Activated naive CD8-positive, alpha-beta T cell treated with anti-CD3 and anti-CD28 coated beads, Interleukin-2, amount 50 U/mL, for 24 hours (primary cell): Measurements from ENCODE around the gene DGKZ.
"Not testable (repeated sequence)": the region's sequence is repeated elsewhere in the genome, so short reads cannot be mapped to it uniquely, and the experiment has no call there.

ENCODE experiments used
- ATAC-seq: fragments of 150-1000 bp; cut with Tn5 transposase; one replicate; pipeline ENCODE4 v1.10.0; 2021
- DNase-seq: peaks from one replicate; pipeline ENCODE4 v3.0.0; 2021
- H3K27ac Mint-ChIP-seq: one replicate; pipeline ENCODE4 v1.8.0; 2021; ENCODE audit warnings: mild to moderate bottlenecking, mixed read lengths
- H3K27me3 Mint-ChIP-seq: one replicate; pipeline ENCODE4 v1.8.0; 2021; ENCODE audit warnings: mixed read lengths
- H3K36me3 Mint-ChIP-seq: one replicate; pipeline ENCODE4 v1.8.0; 2021; ENCODE audit warnings: low read depth, mixed read lengths
- H3K4me1 Mint-ChIP-seq: one replicate; pipeline ENCODE4 v1.8.0; 2021; ENCODE audit warnings: mixed read lengths
- H3K4me3 Mint-ChIP-seq: one replicate; pipeline ENCODE4 v1.8.0; 2021; ENCODE audit warnings: mild to moderate bottlenecking, moderate library complexity, mixed read lengths
- H3K9me3 Mint-ChIP-seq: one replicate; pipeline ENCODE4 v1.8.0; 2021; ENCODE audit warnings: mixed read lengths

Gene DGKZ, protein sequence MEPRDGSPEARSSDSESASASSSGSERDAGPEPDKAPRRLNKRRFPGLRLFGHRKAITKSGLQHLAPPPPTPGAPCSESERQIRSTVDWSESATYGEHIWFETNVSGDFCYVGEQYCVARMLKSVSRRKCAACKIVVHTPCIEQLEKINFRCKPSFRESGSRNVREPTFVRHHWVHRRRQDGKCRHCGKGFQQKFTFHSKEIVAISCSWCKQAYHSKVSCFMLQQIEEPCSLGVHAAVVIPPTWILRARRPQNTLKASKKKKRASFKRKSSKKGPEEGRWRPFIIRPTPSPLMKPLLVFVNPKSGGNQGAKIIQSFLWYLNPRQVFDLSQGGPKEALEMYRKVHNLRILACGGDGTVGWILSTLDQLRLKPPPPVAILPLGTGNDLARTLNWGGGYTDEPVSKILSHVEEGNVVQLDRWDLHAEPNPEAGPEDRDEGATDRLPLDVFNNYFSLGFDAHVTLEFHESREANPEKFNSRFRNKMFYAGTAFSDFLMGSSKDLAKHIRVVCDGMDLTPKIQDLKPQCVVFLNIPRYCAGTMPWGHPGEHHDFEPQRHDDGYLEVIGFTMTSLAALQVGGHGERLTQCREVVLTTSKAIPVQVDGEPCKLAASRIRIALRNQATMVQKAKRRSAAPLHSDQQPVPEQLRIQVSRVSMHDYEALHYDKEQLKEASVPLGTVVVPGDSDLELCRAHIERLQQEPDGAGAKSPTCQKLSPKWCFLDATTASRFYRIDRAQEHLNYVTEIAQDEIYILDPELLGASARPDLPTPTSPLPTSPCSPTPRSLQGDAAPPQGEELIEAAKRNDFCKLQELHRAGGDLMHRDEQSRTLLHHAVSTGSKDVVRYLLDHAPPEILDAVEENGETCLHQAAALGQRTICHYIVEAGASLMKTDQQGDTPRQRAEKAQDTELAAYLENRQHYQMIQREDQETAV

DNA sequence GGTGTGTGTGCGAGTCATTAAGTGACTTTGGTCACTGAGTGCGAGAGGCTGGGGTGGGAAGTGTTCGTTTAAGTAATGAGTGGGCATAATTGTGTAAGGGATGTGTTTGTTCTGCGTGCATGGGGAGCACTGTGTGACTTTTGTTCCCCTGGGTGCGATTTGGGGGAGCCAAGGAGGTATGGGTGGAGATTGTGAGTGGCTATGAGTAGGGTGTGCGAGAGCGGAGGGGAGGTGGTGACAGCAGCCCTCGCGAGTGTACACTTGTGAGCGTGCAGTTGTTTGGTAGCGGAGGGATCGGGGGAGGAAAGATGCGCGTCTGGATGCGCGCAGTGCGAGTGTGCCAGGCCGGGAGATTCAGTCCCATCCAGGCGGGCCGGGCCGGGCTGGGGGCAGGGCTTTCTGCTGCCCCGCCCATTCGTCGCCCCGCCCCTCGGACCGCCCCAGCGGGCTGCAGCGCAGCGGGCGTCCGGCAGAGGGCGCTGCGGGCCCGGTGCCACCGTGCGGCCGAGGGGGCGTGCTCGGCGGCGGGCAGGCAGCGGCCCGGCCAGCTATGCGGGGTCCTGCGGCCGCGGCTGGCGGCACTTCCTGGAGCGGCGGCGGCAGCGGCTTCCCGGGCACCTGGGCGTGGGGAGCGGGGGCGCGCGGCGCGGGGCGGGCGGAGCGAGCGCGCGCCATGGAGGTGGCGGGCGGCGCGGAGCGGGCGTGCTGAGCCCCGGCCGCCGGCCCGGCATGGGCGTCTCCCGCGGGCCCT is at the start of gene DGKZ:
DGKZ (plus strand) TSS at position 578 of the 751 bp plus-strand sequence. CDS start 197 bp downstream, outside the sequence.
- DNase-seq (peak; percentile 90), ATAC-seq (peak; percentile 56)
- H3K4me1 Mint-ChIP-seq, result peaks cover 81% of the 10 kb centered on the region
- H3K4me3 Mint-ChIP-seq, result peak within 1 kb of the TSS; percentile 89
- peaks cover 2% of the 10 kb centered on the region for H3K27me3 Mint-ChIP-seq
- H3K36me3 Mint-ChIP-seq, result peaks cover 3% of the 10 kb centered on the region
- H3K9me3 Mint-ChIP-seq, result no peaks in the 10 kb centered on the region
- peak within 1 kb of the TSS; percentile 93 for H3K27ac Mint-ChIP-seq

DNA sequence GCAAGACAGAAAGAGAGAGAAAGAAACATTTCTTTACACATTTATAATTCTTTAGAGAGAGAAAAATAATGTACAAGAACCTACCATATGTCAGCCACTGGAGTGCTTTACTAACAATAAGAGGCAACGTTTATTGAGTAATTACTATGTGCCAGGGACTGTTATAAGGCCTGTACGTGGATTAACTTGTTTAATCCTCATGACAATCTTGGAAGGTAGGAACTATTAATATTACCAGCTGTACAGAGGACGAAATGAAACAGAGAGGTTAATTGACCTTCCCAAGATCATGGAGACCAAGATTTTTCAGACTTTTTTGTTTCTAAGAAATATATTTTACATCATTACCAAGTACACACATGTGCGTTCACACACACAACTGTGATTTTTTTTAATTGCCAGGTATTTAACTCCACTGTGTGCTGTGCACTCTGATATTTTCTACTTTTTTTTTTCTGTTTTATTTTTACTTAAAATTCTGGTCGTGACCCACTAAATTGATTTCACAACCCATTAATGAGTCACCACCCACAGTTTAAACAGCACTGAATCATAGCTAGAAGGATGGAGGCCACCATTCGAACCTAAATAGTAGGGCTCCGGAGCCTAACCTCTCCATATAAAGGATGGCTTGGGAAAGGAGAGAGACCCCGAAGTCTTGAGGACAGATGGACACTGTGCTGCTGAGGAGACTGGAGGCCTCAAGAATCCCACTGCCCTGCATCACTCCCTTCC is 48.4 kb upstream of the DGKZ start:
- ATAC-seq, result no peak
- no peak for DNase-seq
- H3K4me1 Mint-ChIP-seq, result peaks cover 10% of the 10 kb centered on the region
- peaks cover 13% of the 10 kb centered on the region for H3K27me3 Mint-ChIP-seq
- no peak overlapping the region for H3K4me3 Mint-ChIP-seq
- H3K27ac Mint-ChIP-seq, result no peak overlapping the region
- no peaks in the 10 kb centered on the region for H3K36me3 Mint-ChIP-seq
- H3K9me3 Mint-ChIP-seq, result no peaks in the 10 kb centered on the region

- H3K27me3 Mint-ChIP-seq, result peaks cover 13% of the 10 kb centered on the region
- ATAC-seq (no peak), DNase-seq (no peak)
- H3K27ac Mint-ChIP-seq, result no peak overlapping the region
- H3K9me3 Mint-ChIP-seq, result no peaks in the 10 kb centered on the region
- no peaks in the 10 kb centered on the region for H3K36me3 Mint-ChIP-seq
- peaks cover 10% of the 10 kb centered on the region for H3K4me1 Mint-ChIP-seq
- no peak overlapping the region for H3K4me3 Mint-ChIP-seq
These were observed 47.8 kb upstream of the DGKZ start for GRCh38 chr11:46299451-46299961.

- Mint-ChIP-seq H3K4me3 (no peak overlapping the region), H3K9me3 (no peaks in the 10 kb centered on the region), H3K27me3 (peaks cover 13% of the 10 kb centered on the region), H3K27ac (no peak overlapping the region), H3K36me3 (no peaks in the 10 kb centered on the region), H3K4me1 (peaks cover 8% of the 10 kb centered on the region)
- DNase-seq (no peak), ATAC-seq (no peak)
These were observed 47.0 kb upstream of the DGKZ start for GRCh38 chr11:46300270-46300669.

DNA sequence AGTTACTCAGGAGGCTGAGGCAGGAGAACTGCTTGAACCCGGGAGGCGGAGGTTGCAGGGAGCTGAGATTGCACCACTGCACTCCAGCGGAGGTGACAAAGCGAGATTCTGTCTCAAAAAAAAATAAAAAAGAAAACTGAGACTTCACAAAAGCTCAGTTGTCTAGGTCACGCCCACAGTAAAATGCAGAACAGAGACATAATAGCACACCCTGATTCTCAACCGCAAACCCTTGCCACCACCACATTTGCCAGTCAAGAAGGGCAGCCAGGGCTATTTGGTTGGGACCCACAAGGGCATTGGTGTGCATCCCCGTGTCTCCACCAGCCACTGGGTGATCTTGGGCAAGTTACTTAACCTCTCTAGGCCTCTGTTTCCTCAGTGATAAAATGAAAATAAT is 44.4 kb upstream of the DGKZ start:
- Mint-ChIP-seq H3K4me3 (no peak overlapping the region), H3K4me1 (no peaks in the 10 kb centered on the region), H3K27ac (no peak overlapping the region), H3K9me3 (no peaks in the 10 kb centered on the region), H3K27me3 (no peaks in the 10 kb centered on the region), H3K36me3 (no peaks in the 10 kb centered on the region)
- no peak for DNase-seq
- no peak for ATAC-seq

DNA sequence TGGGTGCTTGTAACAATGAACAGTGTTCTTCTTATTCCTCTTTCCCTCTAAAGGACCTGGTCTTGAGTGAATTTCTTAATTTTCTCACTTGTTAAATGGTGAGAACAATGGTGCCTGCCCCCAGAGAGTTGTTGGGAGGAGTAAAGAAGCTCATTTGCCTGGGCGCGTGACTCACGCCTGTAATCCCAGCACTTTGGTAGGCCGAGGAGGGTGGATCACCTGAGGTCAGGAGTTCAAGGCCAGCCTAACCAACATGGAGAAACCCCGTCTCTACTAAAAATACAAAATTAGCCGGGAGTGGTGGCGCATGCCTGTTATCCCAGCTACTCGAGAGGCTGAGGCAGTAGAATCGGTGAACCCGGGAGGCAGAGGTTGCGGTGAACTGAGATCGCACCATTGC is 43.2 kb upstream of the DGKZ start:
- DNase-seq, result not testable (repeated sequence)

DNA sequence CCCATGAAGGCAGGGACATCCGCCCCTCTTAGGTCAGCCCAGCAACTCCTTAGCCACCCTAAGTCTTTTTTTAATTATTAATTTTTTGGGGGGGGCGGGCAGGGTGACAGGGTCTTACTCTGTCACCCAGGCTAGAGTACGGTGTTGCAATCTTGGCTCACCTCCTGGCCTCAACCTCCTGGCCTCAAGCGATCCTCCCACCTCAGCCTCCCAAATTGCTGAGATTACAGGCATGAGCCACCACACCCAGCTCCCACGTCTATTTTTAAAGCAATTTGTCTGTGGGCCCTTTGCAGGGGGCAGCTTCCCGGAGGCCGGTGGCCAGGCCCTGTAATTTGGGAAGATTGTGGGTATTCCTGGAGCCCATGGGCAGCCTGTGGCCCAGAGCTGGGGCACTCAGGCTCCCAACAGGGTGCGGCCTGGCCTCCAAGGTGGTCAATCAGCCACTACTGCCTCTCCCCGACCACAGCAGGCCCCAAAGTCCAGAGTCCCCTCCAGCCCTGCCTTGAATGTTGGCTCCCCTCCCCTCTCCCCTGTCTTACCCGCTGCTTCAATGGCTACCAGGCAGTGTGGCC is 42.6 kb upstream of the DGKZ start:
- peaks cover 9% of the 10 kb centered on the region for H3K4me1 Mint-ChIP-seq
- no peak overlapping the region for H3K4me3 Mint-ChIP-seq
- H3K9me3 Mint-ChIP-seq, result no peaks in the 10 kb centered on the region
- H3K36me3 Mint-ChIP-seq, result no peaks in the 10 kb centered on the region
- H3K27me3 Mint-ChIP-seq, result no peaks in the 10 kb centered on the region
- ATAC-seq (no peak), DNase-seq (no peak)
- no peak overlapping the region for H3K27ac Mint-ChIP-seq

More for the DNA sequence above, 43.2 kb upstream of the DGKZ start:
- not testable (repeated sequence) for H3K27ac Mint-ChIP-seq, H3K36me3 Mint-ChIP-seq, H3K27me3 Mint-ChIP-seq, H3K4me1 Mint-ChIP-seq, H3K4me3 Mint-ChIP-seq, ATAC-seq, H3K9me3 Mint-ChIP-seq

DNA sequence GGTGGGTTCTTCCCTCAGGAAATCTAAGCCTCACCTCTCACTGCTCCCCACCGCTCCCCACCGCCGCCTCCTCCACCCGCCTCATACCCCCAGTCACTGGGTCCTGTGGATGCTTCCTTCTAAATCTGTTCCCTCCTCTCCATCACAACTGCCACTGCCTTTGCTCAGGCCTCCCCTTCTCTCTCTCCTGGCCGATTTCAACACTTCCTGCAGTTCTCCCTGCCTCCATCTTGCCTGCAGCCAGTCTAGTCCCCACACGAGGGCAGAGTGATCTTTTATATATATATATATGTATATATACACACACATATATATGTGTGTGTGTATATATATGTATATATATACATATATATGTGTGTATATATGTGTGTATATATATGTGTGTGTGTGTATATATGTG is 42.0 kb upstream of the DGKZ start:
- Mint-ChIP-seq H3K4me1 (peaks cover 9% of the 10 kb centered on the region), H3K9me3 (no peaks in the 10 kb centered on the region), H3K27me3 (no peaks in the 10 kb centered on the region), H3K27ac (no peak overlapping the region), H3K4me3 (no peak overlapping the region), H3K36me3 (no peaks in the 10 kb centered on the region)
- ATAC-seq, result no peak
- DNase-seq, result no peak

- Mint-ChIP-seq H3K4me3 (no peak overlapping the region), H3K4me1 (peaks cover 9% of the 10 kb centered on the region), H3K27ac (no peak overlapping the region), H3K27me3 (no peaks in the 10 kb centered on the region), H3K36me3 (no peaks in the 10 kb centered on the region), H3K9me3 (no peaks in the 10 kb centered on the region)
- no peak for DNase-seq
- ATAC-seq, result no peak
These were observed 40.9 kb upstream of the DGKZ start for GRCh38 chr11:46306296-46306853.

- Mint-ChIP-seq H3K4me3 (no peak overlapping the region), H3K4me1 (peaks cover 9% of the 10 kb centered on the region), H3K9me3 (no peaks in the 10 kb centered on the region), H3K27ac (no peak overlapping the region), H3K36me3 (no peaks in the 10 kb centered on the region), H3K27me3 (no peaks in the 10 kb centered on the region)
- DNase-seq (no peak), ATAC-seq (no peak)
These were observed 39.9 kb upstream of the DGKZ start for GRCh38 chr11:46307369-46307768.

DNA sequence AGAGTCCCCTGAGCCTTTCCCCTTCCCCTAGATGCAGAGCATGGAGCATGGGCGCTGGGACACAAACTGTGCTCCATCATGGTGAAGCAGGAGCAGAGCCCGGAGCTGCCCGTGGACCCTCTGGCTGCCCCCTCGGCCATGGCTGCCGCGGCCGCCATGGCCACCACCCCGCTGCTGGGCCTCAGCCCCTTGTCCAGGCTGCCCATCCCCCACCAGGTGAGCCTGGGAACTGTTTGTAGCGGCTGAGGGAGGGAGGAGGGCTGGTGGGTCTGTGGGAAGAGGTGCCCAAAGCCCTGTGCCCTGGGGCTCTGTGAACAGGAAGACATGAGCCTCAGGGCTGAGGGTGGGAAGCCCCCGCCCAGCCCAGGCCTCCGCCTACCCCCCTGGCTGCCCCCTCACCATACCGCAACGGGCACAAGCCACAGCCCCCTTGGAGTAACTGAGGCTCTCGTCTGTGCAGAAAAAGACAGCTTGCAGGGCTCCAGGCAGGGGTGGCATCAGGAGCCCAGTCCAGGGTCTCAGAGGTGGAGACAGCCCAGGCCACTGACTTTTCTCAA is 39.4 kb upstream of the DGKZ start:
- no peaks in the 10 kb centered on the region for H3K36me3 Mint-ChIP-seq
- no peaks in the 10 kb centered on the region for H3K9me3 Mint-ChIP-seq
- no peak for DNase-seq
- H3K4me1 Mint-ChIP-seq, result peaks cover 9% of the 10 kb centered on the region
- H3K27ac Mint-ChIP-seq, result no peak overlapping the region
- H3K4me3 Mint-ChIP-seq, result no peak overlapping the region
- no peaks in the 10 kb centered on the region for H3K27me3 Mint-ChIP-seq
- ATAC-seq, result no peak

- H3K4me3 Mint-ChIP-seq, result no peak overlapping the region
- ATAC-seq, result peak; percentile 84
- H3K27me3 Mint-ChIP-seq, result no peaks in the 10 kb centered on the region
These were observed 38.4 kb upstream of the DGKZ start for GRCh38 chr11:46308631-46309419.

More at GRCh38 chr11:46308631-46309419, 38.4 kb upstream of the DGKZ start:
- Mint-ChIP-seq H3K4me1 (peaks cover 9% of the 10 kb centered on the region), H3K27ac (no peak overlapping the region), H3K9me3 (no peaks in the 10 kb centered on the region), H3K36me3 (no peaks in the 10 kb centered on the region)
- peak; percentile 80 for DNase-seq
